Upper lobe of left lung (tissue), 6 donors: ENCODE data around the gene AFF3. TPM values are rescaled to one million over a fixed set of nuclear protein-coding genes. Genes with fewer than 3 reads are reported as not detected.

Source experiments
- ATAC-seq, 2 donors: fragments of 200-7000 bp; cut with Tn5 transposase; one replicate each; pipeline ENCODE4 v1.9.1; 2022; ENCODE audit warnings: mild to moderate bottlenecking in 2 of 2, moderate library complexity in 2 of 2; ENCODE audit not compliant: low FRiP score in 2 of 2
- DNase-seq, 2 donors: peaks; one replicate each; pipeline ENCODE4 v3.0.0-alpha.2; 2019 to 2020
- H3K27ac ChIP-seq, 4 donors: fragments of 200-600 bp; sonication (generic); one replicate each; pipeline ENCODE4 v1.5.1; 2016 to 2019
- H3K27me3 ChIP-seq, 4 donors: fragments of 200-600 bp; sonication (generic); one replicate each; pipeline ENCODE4 v1.5.1; 2017 to 2019
- H3K36me3 ChIP-seq, 4 donors: fragments of 200-600 bp; sonication (generic); one replicate each; pipeline ENCODE4 v1.5.1; 2016 to 2019
- H3K4me1 ChIP-seq, 4 donors: fragments of 200-600 bp; sonication (generic); one replicate each; pipeline ENCODE4 v1.5.1; 2018 to 2019
- H3K4me3 ChIP-seq, 4 donors: fragments of 200-600 bp; sonication (generic); one replicate each; pipeline ENCODE4 v1.5.1; 2017 to 2019; ENCODE audit warnings: mild to moderate bottlenecking in 2 of 4, moderate library complexity in 1 of 4
- H3K9me3 ChIP-seq, 4 donors: fragments of 200-600 bp; sonication (generic); one replicate each; pipeline ENCODE4 v1.5.1; 2018 to 2019
- EP300 ChIP-seq, 4 donors: sonication (generic); formaldehyde crosslinking; IDR thresholded peaks; one replicate each; pipeline ENCODE4 v1.5.1; 2017; ENCODE audit warnings: antibody characterized with exemption in 4 of 4, control low read depth in 2 of 4
- POLR2A ChIP-seq, 4 donors: fragments of 450-650 bp; IDR thresholded peaks; one replicate each; pipeline ENCODE4 v1.5.1; 2016 to 2017; ENCODE audit warnings: antibody characterized with exemption in 4 of 4, mild to moderate bottlenecking in 2 of 4
- POLR2AphosphoS5 ChIP-seq, 2 donors: sonication (generic); formaldehyde crosslinking; IDR thresholded peaks; one replicate each; pipeline ENCODE4 v1.5.1; 2017; ENCODE audit warnings: antibody characterized with exemption in 2 of 2
- WGBS, 2 donors: methylation state at CpG; one replicate each; pipeline ENCODE4 v1.1.5; 2017 to 2018; 5-methylcytosine and 5-hydroxymethylcytosine counted together
- total RNA-seq, 6 donors: library from RNA; depleted of rRNA in 4 of 6; stranded (reverse); fragments of >200 nt in 4 of 6; gene quantifications; one replicate each; pipeline versions ENCODE4 v1.1.0 to v1.2.1, GENCODE V29; 2016 to 2021
- TF ChIP-seq, protein P1 (sequence below), 6 experiments: fragments of 450-650 bp in 4 of 6; fragments of 200-600 bp in 2 of 6; sonication (generic) in 2 of 6; IDR thresholded peaks; one replicate each; pipeline ENCODE4 v1.5.1; 2016 to 2019; ENCODE audit warnings: antibody characterized with exemption in 6 of 6
- donor health status: DM: no; HTN: no; CAD: no; lungs with moderate emphysema.
- donor health status: DM: no; HTN: yes; CAD: no; lungs with severe emphysema.

The AFF3 gene
- total RNA-seq, 6 donors from 2014 or later: 21.0 to 195 (median 47.9) TPM

- ATAC-seq (no peak), DNase-seq (no peak)
- no peak for TF ChIP-seq POLR2AphosphoS5 (IDR thresholded peaks at IDR 0.05)
- TF ChIP-seq POLR2A (IDR thresholded peaks at IDR 0.05): no peak
- no peak for TF ChIP-seq EP300 (IDR thresholded peaks at IDR 0.05)
- TF ChIP-seq, protein P1, sequence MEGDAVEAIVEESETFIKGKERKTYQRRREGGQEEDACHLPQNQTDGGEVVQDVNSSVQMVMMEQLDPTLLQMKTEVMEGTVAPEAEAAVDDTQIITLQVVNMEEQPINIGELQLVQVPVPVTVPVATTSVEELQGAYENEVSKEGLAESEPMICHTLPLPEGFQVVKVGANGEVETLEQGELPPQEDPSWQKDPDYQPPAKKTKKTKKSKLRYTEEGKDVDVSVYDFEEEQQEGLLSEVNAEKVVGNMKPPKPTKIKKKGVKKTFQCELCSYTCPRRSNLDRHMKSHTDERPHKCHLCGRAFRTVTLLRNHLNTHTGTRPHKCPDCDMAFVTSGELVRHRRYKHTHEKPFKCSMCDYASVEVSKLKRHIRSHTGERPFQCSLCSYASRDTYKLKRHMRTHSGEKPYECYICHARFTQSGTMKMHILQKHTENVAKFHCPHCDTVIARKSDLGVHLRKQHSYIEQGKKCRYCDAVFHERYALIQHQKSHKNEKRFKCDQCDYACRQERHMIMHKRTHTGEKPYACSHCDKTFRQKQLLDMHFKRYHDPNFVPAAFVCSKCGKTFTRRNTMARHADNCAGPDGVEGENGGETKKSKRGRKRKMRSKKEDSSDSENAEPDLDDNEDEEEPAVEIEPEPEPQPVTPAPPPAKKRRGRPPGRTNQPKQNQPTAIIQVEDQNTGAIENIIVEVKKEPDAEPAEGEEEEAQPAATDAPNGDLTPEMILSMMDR (IDR thresholded peaks at IDR 0.05): no peak
- Histone ChIP-seq H3K9me3 (no peaks in the 10 kb centered on the region), H3K4me3 (no peak overlapping the region), H3K4me1 (peaks cover 0 to 6% (median 0%) of the 10 kb centered on the region in 4 donors), H3K36me3 (no peaks in the 10 kb centered on the region), H3K27ac (no peak overlapping the region), H3K27me3 (no peaks in the 10 kb centered on the region)
- 82 to 84% methylated on average over 9 of the region's 9 CpGs for WGBS, 2 donors
Observed at GRCh38 chr2:99822474-99823207, 319.7 kb downstream of the AFF3 start.

DNA sequence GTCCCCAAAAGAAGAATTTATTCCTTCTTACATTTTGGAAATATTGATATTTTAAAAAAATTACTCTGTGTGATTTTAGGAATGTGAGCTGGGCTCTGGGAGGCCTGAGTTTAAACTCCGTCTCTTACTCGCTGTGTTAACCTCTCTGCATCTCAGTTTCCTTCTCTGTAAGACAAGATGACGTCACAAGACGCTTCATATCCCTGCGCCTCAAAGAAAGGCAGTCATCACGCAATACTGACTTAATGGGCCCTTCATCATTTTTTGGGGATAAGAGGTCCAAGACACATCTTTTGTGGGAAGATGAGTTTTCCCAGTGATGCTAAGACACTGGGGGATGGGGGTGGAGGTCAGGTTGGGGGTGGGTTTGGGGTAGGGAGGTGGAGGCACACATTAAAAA, 320.4 kb downstream of the AFF3 start:
- Histone ChIP-seq H3K27me3 (no peaks in the 10 kb centered on the region), H3K36me3 (no peaks in the 10 kb centered on the region), H3K27ac (no peak overlapping the region), H3K4me3 (no peak overlapping the region), H3K4me1 (peaks cover 0 to 2% (median 0%) of the 10 kb centered on the region in 4 donors), H3K9me3 (no peaks in the 10 kb centered on the region)
- no peak for ATAC-seq
- no peak for TF ChIP-seq POLR2AphosphoS5 (IDR thresholded peaks at IDR 0.05)
- TF ChIP-seq EP300 (IDR thresholded peaks at IDR 0.05): no peak
- no peak for TF ChIP-seq POLR2A (IDR thresholded peaks at IDR 0.05)
- TF ChIP-seq, protein P1 (IDR thresholded peaks at IDR 0.05): no peak
- DNase-seq: no peak
- 94 to 95% methylated on average over 6 of the region's 6 CpGs for WGBS, 2 donors

GRCh38 chr2:99821572-99821971, 320.8 kb downstream of the AFF3 start:
- no peak overlapping the region for H3K27ac ChIP-seq
- H3K4me1 ChIP-seq: no peaks in the 10 kb centered on the region
- no peaks in the 10 kb centered on the region for H3K27me3 ChIP-seq
- TF ChIP-seq POLR2AphosphoS5 (IDR thresholded peaks at IDR 0.05): no peak
- TF ChIP-seq, protein P1 (IDR thresholded peaks at IDR 0.05): no peak
- TF ChIP-seq POLR2A (IDR thresholded peaks at IDR 0.05): no peak
- no peak for TF ChIP-seq EP300 (IDR thresholded peaks at IDR 0.05)
- H3K9me3 ChIP-seq: no peaks in the 10 kb centered on the region
- no peak overlapping the region for H3K4me3 ChIP-seq
- H3K36me3 ChIP-seq: no peaks in the 10 kb centered on the region
- no peak for ATAC-seq
- no peak for DNase-seq
- WGBS, 2 donors: 93 to 94% methylated on average over 7 of the region's 7 CpGs

- no peak overlapping the region for H3K27ac ChIP-seq
Observed at GRCh38 chr2:99821039-99821438, 321.4 kb downstream of the AFF3 start.

More at GRCh38 chr2:99821039-99821438, 321.4 kb downstream of the AFF3 start:
- no peaks in the 10 kb centered on the region for H3K36me3 ChIP-seq
- H3K4me1 ChIP-seq: no peaks in the 10 kb centered on the region
- no peaks in the 10 kb centered on the region for H3K9me3 ChIP-seq
- no peak for DNase-seq
- H3K27me3 ChIP-seq: no peaks in the 10 kb centered on the region
- no peak for ATAC-seq
- WGBS, 2 donors: 97% methylated on average over 3 of the region's 3 CpGs
- no peak for TF ChIP-seq POLR2AphosphoS5 (IDR thresholded peaks at IDR 0.05)
- no peak for TF ChIP-seq EP300 (IDR thresholded peaks at IDR 0.05)
- TF ChIP-seq POLR2A (IDR thresholded peaks at IDR 0.05): no peak
- TF ChIP-seq, protein P1 (IDR thresholded peaks at IDR 0.05): no peak
- no peak overlapping the region for H3K4me3 ChIP-seq
